A549 treated with ZK216348 at 1 μM for 4 hours (cell line): ENCODE measurements around the gene PADI3. TPM values are rescaled to one million over a fixed set of nuclear protein-coding genes. Genes with fewer than 3 reads are reported as not detected.

ENCODE experiments used
- total RNA-seq: library from RNA; stranded (reverse); fragments of 200-300 nt; extraction: Qiagen RNA extraction; gene quantifications from 5 replicates; pipeline ENCODE4 v1.2.3, GENCODE V29; 2022; ENCODE audit warnings: low read depth

The PADI3 gene, protein sequence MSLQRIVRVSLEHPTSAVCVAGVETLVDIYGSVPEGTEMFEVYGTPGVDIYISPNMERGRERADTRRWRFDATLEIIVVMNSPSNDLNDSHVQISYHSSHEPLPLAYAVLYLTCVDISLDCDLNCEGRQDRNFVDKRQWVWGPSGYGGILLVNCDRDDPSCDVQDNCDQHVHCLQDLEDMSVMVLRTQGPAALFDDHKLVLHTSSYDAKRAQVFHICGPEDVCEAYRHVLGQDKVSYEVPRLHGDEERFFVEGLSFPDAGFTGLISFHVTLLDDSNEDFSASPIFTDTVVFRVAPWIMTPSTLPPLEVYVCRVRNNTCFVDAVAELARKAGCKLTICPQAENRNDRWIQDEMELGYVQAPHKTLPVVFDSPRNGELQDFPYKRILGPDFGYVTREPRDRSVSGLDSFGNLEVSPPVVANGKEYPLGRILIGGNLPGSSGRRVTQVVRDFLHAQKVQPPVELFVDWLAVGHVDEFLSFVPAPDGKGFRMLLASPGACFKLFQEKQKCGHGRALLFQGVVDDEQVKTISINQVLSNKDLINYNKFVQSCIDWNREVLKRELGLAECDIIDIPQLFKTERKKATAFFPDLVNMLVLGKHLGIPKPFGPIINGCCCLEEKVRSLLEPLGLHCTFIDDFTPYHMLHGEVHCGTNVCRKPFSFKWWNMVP
- total RNA-seq, result 0.99 to 1.4 TPM (median 1.3 TPM) in 5 replicates

GRCh38 chr1:17248781-17249180, at the start of gene PADI3:
TSS of gene PADI3 (plus strand) at chr1:17249098. CDS start at chr1:17249138, 40 bp downstream.

DNA sequence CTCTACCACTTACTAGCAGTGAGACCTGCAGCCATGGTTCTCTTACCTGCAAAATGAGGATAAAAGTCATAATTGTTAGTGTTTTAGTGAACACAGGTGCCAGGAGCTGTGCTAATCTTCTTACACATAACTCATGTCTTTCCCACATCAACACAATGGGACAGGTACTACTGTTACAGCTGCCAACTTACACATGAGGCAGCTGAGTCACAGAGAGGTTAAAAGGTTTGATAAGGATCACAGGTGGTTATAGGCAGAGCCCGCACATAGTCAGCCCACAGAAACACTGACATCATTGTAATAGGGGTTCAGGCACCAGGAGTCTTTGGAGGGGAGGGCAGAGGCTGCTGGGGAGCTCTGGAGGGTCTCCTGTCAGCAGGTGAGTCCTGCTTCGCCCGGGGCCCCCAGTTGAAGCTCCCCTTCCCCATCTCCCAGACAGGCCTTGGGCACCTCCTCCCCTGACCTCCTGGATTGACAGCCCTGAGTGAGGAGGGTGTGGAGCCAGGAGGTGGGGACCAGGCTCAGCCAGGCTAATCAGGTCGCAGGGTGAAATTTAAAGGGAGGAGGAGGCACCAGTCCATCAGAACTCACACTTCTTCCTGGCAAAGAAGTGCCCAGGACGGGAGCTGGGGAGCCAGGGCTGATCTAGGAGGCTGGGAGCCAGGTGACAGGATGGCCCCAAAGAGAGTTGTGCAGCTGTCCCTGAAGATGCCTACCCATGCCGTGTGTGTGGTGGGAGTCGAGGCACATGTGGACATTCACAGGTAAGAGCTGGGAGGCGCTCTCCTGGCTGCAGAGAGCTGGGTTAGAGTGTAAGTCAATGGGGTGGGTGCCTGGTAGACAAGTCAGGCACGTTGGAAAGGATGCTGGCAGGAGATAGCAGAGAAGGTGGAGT, 44.1 kb upstream of the PADI3 start, which contains the start of gene PADI1:
PADI1 (plus strand) TSS at position 583 of the 895 bp plus-strand sequence; CDS start at position 673, 90 bp downstream.

DNA sequence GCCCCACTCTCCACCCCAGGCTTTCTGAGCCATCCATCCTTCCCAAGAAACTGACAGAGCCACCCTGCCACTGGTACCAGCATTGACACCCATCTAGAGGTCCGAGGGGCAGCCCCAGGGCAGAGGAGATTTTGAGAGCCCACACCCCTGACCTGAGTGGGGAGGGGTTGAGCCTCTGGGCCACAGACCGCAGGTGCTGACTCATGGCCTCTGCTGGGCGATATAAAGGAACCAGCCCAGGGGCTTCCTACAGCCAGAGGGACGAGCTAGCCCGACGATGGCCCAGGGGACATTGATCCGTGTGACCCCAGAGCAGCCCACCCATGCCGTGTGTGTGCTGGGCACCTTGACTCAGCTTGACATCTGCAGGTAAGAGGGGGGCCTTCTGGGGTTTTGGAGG, 59.0 kb downstream of the PADI3 start, which contains the start of gene PADI4:
PADI4 (plus strand) TSS at position 252 of the 400 bp plus-strand sequence; CDS start at position 278, 26 bp downstream.

Other genes starting within 250 kb of the PADI3 start
- 23.1 to 35.2 TPM (median 28.6 TPM) in 5 replicates for gene ATP13A2, start 237.2 kb upstream of the PADI3 start, total RNA-seq
- gene SDHB, start 195.1 kb upstream of the PADI3 start, total RNA-seq, result 100 to 107 TPM (median 105 TPM) in 5 replicates
- gene PADI2, start 129.6 kb upstream of the PADI3 start, total RNA-seq, result 1.1 to 1.3 TPM (median 1.1 TPM) in 5 replicates
- 0.86 to 2.1 TPM (median 1.9 TPM) in 5 replicates for gene PADI1, start 44.0 kb upstream of the PADI3 start, total RNA-seq
- not detected in 5 replicates for gene PADI4, start 59.1 kb downstream of the PADI3 start, total RNA-seq
- gene PADI6, start 123.1 kb downstream of the PADI3 start, total RNA-seq, result not detected in 5 replicates
- gene RCC2, start 190.6 kb downstream of the PADI3 start, total RNA-seq, result 53.1 to 69.7 TPM (median 58.6 TPM) in 5 replicates